Ovary (tissue), 9 donors: Measurements from ENCODE around the gene GRIK4. TPM values are rescaled to one million over a fixed set of nuclear protein-coding genes. Genes with fewer than 3 reads are reported as not detected.

Source experiments
- DNase-seq, 5 donors: peaks; one replicate each; pipeline ENCODE4 v3.0.0-alpha.2; 2019 to 2020
- H3K27ac ChIP-seq, 2 donors: fragments of 200-600 bp; one replicate each; pipeline versions ENCODE4 v1.5.1 to v1.8.0; 2019 to 2022
- H3K27me3 ChIP-seq: fragments of 200-600 bp; one replicate; pipeline ENCODE4 v1.8.0; 2022
- H3K36me3 ChIP-seq: fragments of 200-600 bp; sonication (generic); one replicate; pipeline ENCODE4 v1.5.1; 2019
- H3K4me1 ChIP-seq: one replicate; pipeline ENCODE4 v1.8.1; 2013; ENCODE audit warnings: mild to moderate bottlenecking, moderate library complexity; ENCODE audit not compliant: insufficient read depth
- H3K4me3 ChIP-seq: fragments of 200-600 bp; sonication (generic); one replicate; pipeline ENCODE4 v1.5.1; 2017
- H3K9me3 ChIP-seq, 2 donors: fragments of 200-600 bp in 1 of 2; sonication (generic) in 1 of 2; one replicate each; pipeline versions ENCODE4 v1.5.1 to v1.8.1; 2013 to 2019; ENCODE audit warnings: mild to moderate bottlenecking in 1 of 2, moderate library complexity in 1 of 2
- CTCF ChIP-seq, 3 donors: fragments of 450-650 bp in 2 of 3; fragments of 200-600 bp in 1 of 3; IDR thresholded peaks; one replicate each; pipeline versions ENCODE4 v1.5.1 to v1.8.0; 2016 to 2022; ENCODE audit warnings: antibody characterized with exemption in 3 of 3, mild to moderate bottlenecking in 1 of 3
- EP300 ChIP-seq: sonication (generic); formaldehyde crosslinking; IDR thresholded peaks from one replicate; pipeline ENCODE4 v1.6.1; 2017; ENCODE audit warnings: antibody characterized with exemption
- POLR2A ChIP-seq: fragments of 450-650 bp; IDR thresholded peaks from one replicate; pipeline ENCODE4 v1.6.1; 2017; ENCODE audit warnings: antibody characterized with exemption, mild to moderate bottlenecking, moderate library complexity
- WGBS, 3 donors: extraction: QIAGEN DNeasy Blood & Tissue Kit in 1 of 3; methylation state at CpG; one replicate each; pipeline versions ENCODE4 v1.1.5 to v1.1.7; 2013 to 2017; 5-methylcytosine and 5-hydroxymethylcytosine counted together
- intact Hi-C, 4 donors: fragments of 100-400 bp; cut with DNase I; formaldehyde crosslinking; loops; one replicate each; pipeline versions ENCODE4 v1.11.0 to v1.15.1; 2022 to 2023
- polyA plus RNA-seq, 2 donors: library from polyadenylated mRNA; stranded (reverse); fragments of 200-250 nt in 1 of 2; fragments of 350-450 nt in 1 of 2; fragmentation: Illumina TruSeq in 1 of 2; extraction: RNeasy Lipid Tissue Mini Kit (QIAGEN cat#74804) in 1 of 2; gene quantifications; one replicate each; pipeline ENCODE4 v1.2.3, GENCODE V29; 2013 to 2014
- total RNA-seq, 7 donors: library from RNA; depleted of rRNA in 2 of 7; stranded (reverse); fragments of >200 nt in 2 of 7; fragmentation: NEBNext Ultra II Directional in 3 of 7; extraction: Animal tissue kit (Norgen Biotek cat#: 25700) in 3 of 7; gene quantifications; one replicate each; pipeline versions ENCODE4 v1.1.0 to v1.2.4, GENCODE V29; 2016 to 2023
- donor health status: DM: no; HTN: no; CAD: no; lungs with moderate emphysema.
- donor health status: DM: no; HTN: no; CAD: no.
- donor health status: Bipolar disorder and iron deficiency.
- donor health status: DM: yes; HTN: yes; CAD: no.
- donor health status: DM: no; HTN: no; CAD: no.
- donor health status: DM: yes; HTN: yes; CAD: no.

GRIK4 gene
- total and polyA plus RNA-seq, 9 donors: 1.3 to 13.4 (median 2.3) TPM

- no peak overlapping the region for H3K4me3 ChIP-seq
- TF ChIP-seq CTCF (IDR thresholded peaks at IDR 0.05): no peak
- TF ChIP-seq POLR2A: no peak
- no peak for TF ChIP-seq EP300
- no peak overlapping the region for H3K27ac ChIP-seq
- intact Hi-C loops: no loop called here
- whole genome bisulfite sequencing, 3 donors: 31 to 40% (median 33%) methylated on average over 9 of the region's 9 CpGs
- no peaks in the 10 kb centered on the region for H3K4me1 ChIP-seq
- H3K27me3 ChIP-seq: no peaks in the 10 kb centered on the region
- no peaks in the 10 kb centered on the region for H3K36me3 ChIP-seq
- H3K9me3 ChIP-seq: no peaks in the 10 kb centered on the region
- no peak for DNase-seq
These were observed 389.1 kb downstream of the GRIK4 start for GRCh38 chr11:120900643-120901042.

- 53 to 68% (median 66%) methylated on average over 9 of the region's 9 CpGs for WGBS, 3 donors
- H3K9me3 ChIP-seq: no peaks in the 10 kb centered on the region
- H3K27ac ChIP-seq: no peak overlapping the region
- H3K27me3 ChIP-seq: no peaks in the 10 kb centered on the region
- H3K4me1 ChIP-seq: no peaks in the 10 kb centered on the region
- no peak for DNase-seq
- intact Hi-C loops: no loop called here
- H3K36me3 ChIP-seq: no peaks in the 10 kb centered on the region
- TF ChIP-seq EP300 (no peak), CTCF (IDR thresholded peaks at IDR 0.05) (no peak), POLR2A (no peak)
- no peak overlapping the region for H3K4me3 ChIP-seq
These were observed 392.1 kb downstream of the GRIK4 start for GRCh38 chr11:120903686-120904085.

- H3K9me3 ChIP-seq: no peaks in the 10 kb centered on the region
- TF ChIP-seq POLR2A: no peak
- TF ChIP-seq CTCF (IDR thresholded peaks at IDR 0.05): no peak
- no peak for TF ChIP-seq EP300
- H3K4me3 ChIP-seq: no peak overlapping the region
- H3K27me3 ChIP-seq: no peaks in the 10 kb centered on the region
- intact Hi-C loops: no loop called here
- no peaks in the 10 kb centered on the region for H3K4me1 ChIP-seq
- no peak for DNase-seq
- no peak overlapping the region for H3K27ac ChIP-seq
- no peaks in the 10 kb centered on the region for H3K36me3 ChIP-seq
- WGBS, 3 donors: 81 to 89% (median 82%) methylated on average over 4 of the region's 4 CpGs
These were observed 392.6 kb downstream of the GRIK4 start for GRCh38 chr11:120904116-120904515.

GRCh38 chr11:120906766-120907165 is 395.2 kb downstream of the GRIK4 start:
- DNase-seq: no peak
- TF ChIP-seq EP300 (no peak), CTCF (IDR thresholded peaks at IDR 0.05) (no peak), POLR2A (no peak)
- WGBS, 3 donors: 83 to 86% (median 84%) methylated on average over 10 of the region's 10 CpGs
- Histone ChIP-seq H3K36me3 (no peaks in the 10 kb centered on the region), H3K9me3 (no peaks in the 10 kb centered on the region), H3K27ac (no peak overlapping the region), H3K4me3 (no peak overlapping the region), H3K27me3 (no peaks in the 10 kb centered on the region), H3K4me1 (no peaks in the 10 kb centered on the region)
- intact Hi-C loops: no loop called here

GRCh38 chr11:120907971-120908370 is 396.4 kb downstream of the GRIK4 start:
- no peak overlapping the region for H3K4me3 ChIP-seq
- no peak for DNase-seq
- H3K27ac ChIP-seq: no peak overlapping the region
- H3K27me3 ChIP-seq: no peaks in the 10 kb centered on the region
- intact Hi-C loops: no loop called here
- H3K36me3 ChIP-seq: no peaks in the 10 kb centered on the region
- TF ChIP-seq EP300 (no peak), CTCF (IDR thresholded peaks at IDR 0.05) (no peak), POLR2A (no peak)
- H3K4me1 ChIP-seq: no peaks in the 10 kb centered on the region
- no peaks in the 10 kb centered on the region for H3K9me3 ChIP-seq
- 72 to 85% (median 78%) methylated on average over 1 of the region's 1 CpG for WGBS, 3 donors
